Fibroblast of pulmonary artery (primary cell): ENCODE measurements around the gene NDNF.

Experiments
- DNase-seq: peaks from one replicate; pipeline ENCODE4 v3.0.0-alpha.2; 2010; ENCODE audit warnings: low read depth
- H3K4me3 ChIP-seq: replicated peaks from 2 replicates; pipeline ENCODE4 v1.5.1; 2011; ENCODE audit warnings: low read depth, mild to moderate bottlenecking, control low read depth, low read length, moderate library complexity
- CTCF ChIP-seq: IDR thresholded peaks from 2 replicates; pipeline ENCODE4 v1.5.1; 2011; ENCODE audit warnings: mild to moderate bottlenecking, control low read depth, low read length, inconsistent platforms; ENCODE audit errors: missing control alignments

Gene NDNF

DNA sequence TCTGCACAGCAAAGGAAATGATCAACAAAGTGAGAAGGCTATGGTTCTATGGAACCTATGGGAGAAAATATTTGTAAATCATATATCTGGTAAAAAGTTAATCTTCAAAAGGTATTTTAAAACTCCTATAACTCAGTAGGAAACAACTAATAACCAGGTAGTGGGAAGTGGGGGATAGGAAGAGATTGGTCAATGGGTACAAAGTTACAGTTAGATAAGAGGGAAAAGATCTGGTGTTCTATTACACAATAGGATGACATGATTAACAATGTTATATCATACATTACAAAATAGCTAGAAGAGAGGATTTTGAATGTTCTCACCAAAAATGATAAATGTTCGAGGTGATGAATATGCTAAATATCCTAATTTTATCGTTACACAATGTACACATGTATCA, 46.3 kb downstream of the NDNF start:
- no peak overlapping the region for H3K4me3 ChIP-seq
- no peak for DNase-seq
- no peak for TF ChIP-seq CTCF

DNA sequence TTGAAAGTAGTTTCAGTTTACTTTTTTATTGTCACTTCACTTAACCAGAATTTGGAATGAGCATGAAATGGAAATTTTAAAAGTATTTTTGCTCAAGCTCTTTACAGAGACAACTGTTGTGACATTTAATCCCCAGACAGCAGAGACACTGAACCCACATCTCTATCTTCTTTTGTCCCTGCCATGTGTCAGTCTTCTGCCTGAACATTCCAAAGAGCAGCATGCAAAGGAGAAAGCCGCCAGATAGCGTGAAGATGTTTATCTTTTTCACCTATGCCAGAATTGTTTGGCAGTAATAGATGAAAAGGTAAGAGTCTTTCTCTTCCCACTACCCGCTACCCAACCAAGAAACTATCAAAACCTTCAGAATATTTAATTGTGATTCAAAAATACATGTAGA, 46.8 kb downstream of the NDNF start:
- DNase-seq = no peak
- no peak overlapping the region for H3K4me3 ChIP-seq
- no peak for TF ChIP-seq CTCF

- no peak for DNase-seq
- no peak overlapping the region for H3K4me3 ChIP-seq
- no peak for TF ChIP-seq CTCF
These were observed 53.8 kb downstream of the NDNF start for GRCh38 chr4:121018543-121018942.

DNA sequence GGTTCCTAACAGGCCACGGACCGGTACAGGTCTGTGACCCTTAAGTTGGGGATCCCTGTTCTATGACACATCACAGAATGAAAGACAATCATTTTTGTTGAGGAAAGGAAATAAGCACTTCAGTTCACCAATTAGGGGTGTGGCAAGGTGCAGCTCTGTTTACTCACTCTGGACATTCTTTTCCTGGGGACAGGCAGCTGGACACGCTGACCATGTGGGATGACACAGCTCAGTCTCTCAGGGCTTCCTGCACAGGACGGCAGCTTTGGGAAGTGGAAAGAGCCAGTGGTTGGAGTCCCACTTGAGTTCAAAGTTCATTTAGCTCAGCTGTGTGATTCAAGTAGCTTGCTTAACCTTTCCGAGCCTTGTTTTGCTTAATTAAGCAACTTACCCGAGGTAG, 55.7 kb downstream of the NDNF start:
- TF ChIP-seq CTCF = no peak
- no peak for DNase-seq
- no peak overlapping the region for H3K4me3 ChIP-seq

- no peak for DNase-seq
- no peak for TF ChIP-seq CTCF
- H3K4me3 ChIP-seq = no peak overlapping the region
These were observed 56.9 kb downstream of the NDNF start for GRCh38 chr4:121015421-121015820.

GRCh38 chr4:121014544-121014943, 57.8 kb downstream of the NDNF start:
- H3K4me3 ChIP-seq = no peak overlapping the region
- TF ChIP-seq CTCF = no peak
- DNase-seq = no peak

DNA sequence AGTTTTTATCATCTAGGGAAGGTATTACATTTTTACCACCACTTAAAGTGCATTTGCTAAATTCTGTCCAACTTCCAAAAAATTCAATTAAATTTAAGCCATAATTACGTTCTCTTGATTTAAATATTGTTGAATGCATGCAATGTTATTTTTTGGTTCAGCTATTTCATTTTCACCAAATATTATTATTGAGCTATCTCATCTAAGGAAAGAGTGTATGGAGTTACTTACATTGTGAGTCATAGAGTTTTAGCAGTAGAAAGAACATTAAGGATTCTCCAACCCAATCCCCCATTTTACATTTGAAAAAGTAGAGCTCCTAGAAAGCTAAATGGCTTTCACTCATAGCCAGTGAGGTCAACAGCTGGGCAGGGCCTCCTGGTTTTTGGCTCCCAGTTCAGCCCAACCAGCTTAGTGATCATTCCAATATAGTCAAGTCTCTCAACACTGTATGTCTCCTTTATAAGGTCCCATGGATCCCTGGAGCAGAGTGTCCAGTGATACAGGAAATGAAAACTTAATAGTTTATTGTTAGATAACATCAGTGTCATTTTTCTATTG, 60.5 kb downstream of the NDNF start:
- H3K4me3 ChIP-seq = no peak overlapping the region
- TF ChIP-seq CTCF = no peak
- no peak for DNase-seq
